ENCODE results near the gene ARHGAP44.
"Not testable (repeated sequence)": the region's sequence is repeated elsewhere in the genome, so short reads cannot be mapped to it uniquely, and the experiment has no call there.

The ARHGAP44 gene

DNA sequence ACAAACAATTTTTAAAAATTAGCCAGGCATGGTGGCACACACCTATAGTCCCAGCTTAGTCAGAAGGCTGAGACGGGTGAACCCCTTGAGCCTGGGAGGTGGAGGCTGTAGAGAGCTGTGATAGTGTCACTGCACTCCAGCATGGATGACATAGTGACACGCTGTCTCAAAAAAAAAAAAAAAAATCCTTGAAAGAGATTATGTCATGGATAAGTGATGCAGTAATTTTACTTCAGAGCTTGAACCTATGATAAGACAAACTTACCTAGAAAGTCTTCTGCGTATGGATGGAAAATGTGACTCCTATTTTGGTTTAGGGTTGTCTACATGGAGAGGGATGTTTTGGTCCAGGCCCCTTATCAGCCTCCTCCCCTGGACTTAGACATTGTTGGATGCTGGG lies 176.7 kb downstream of the ARHGAP44 start:
- no peaks in the 10 kb centered on the region for H3K36me3 ChIP-seq (ENCODE audit: control insufficient read depth, insufficient read depth, low read length)
- no peaks in the 10 kb centered on the region for H3K4me1 ChIP-seq (ENCODE audit: control insufficient read depth, insufficient read depth, low read length)
- no peak overlapping the region for H3K4me3 ChIP-seq (ENCODE audit: low read depth, low read length)
- H3K9me3 ChIP-seq (ENCODE audit: control insufficient read depth, insufficient read depth, low read length): no peaks in the 10 kb centered on the region
- no peaks in the 10 kb centered on the region for H3K27me3 ChIP-seq (ENCODE audit: control insufficient read depth, insufficient read depth, low read length)
- H3K9ac ChIP-seq (ENCODE audit: low read depth, low read length): no peak overlapping the region

- Histone ChIP-seq H3K27me3 (ENCODE audit: control insufficient read depth, insufficient read depth, low read length) (no peaks in the 10 kb centered on the region), H3K9me3 (ENCODE audit: control insufficient read depth, insufficient read depth, low read length) (no peaks in the 10 kb centered on the region), H3K4me1 (ENCODE audit: control insufficient read depth, insufficient read depth, low read length) (no peaks in the 10 kb centered on the region), H3K36me3 (ENCODE audit: control insufficient read depth, insufficient read depth, low read length) (no peaks in the 10 kb centered on the region), H3K4me3 (ENCODE audit: low read depth, low read length) (no peak overlapping the region), H3K9ac (ENCODE audit: low read depth, low read length) (no peak overlapping the region)
Observed at GRCh38 chr17:12966413-12966812, 177.1 kb downstream of the ARHGAP44 start.

GRCh38 chr17:12967962-12968361 lies 178.7 kb downstream of the ARHGAP44 start:
- H3K4me3 ChIP-seq (ENCODE audit: low read depth, low read length): no peak overlapping the region
- H3K9ac ChIP-seq (ENCODE audit: low read depth, low read length): no peak overlapping the region
- no peaks in the 10 kb centered on the region for H3K36me3 ChIP-seq (ENCODE audit: control insufficient read depth, insufficient read depth, low read length)
- no peaks in the 10 kb centered on the region for H3K27me3 ChIP-seq (ENCODE audit: control insufficient read depth, insufficient read depth, low read length)
- H3K4me1 ChIP-seq (ENCODE audit: control insufficient read depth, insufficient read depth, low read length): no peaks in the 10 kb centered on the region
- no peaks in the 10 kb centered on the region for H3K9me3 ChIP-seq (ENCODE audit: control insufficient read depth, insufficient read depth, low read length)

GRCh38 chr17:12973496-12974004 lies 184.3 kb downstream of the ARHGAP44 start:
- H3K9me3 ChIP-seq (ENCODE audit: control insufficient read depth, insufficient read depth, low read length): no peaks in the 10 kb centered on the region
- peak overlapping the region; percentile 61 for H3K4me3 ChIP-seq (ENCODE audit: low read depth, low read length)
- H3K4me1 ChIP-seq (ENCODE audit: control insufficient read depth, insufficient read depth, low read length): peaks cover 6% of the 10 kb centered on the region
- H3K27me3 ChIP-seq (ENCODE audit: control insufficient read depth, insufficient read depth, low read length): peaks cover 2% of the 10 kb centered on the region
- H3K36me3 ChIP-seq (ENCODE audit: control insufficient read depth, insufficient read depth, low read length): no peaks in the 10 kb centered on the region
- H3K9ac ChIP-seq (ENCODE audit: low read depth, low read length): no peak overlapping the region

DNA sequence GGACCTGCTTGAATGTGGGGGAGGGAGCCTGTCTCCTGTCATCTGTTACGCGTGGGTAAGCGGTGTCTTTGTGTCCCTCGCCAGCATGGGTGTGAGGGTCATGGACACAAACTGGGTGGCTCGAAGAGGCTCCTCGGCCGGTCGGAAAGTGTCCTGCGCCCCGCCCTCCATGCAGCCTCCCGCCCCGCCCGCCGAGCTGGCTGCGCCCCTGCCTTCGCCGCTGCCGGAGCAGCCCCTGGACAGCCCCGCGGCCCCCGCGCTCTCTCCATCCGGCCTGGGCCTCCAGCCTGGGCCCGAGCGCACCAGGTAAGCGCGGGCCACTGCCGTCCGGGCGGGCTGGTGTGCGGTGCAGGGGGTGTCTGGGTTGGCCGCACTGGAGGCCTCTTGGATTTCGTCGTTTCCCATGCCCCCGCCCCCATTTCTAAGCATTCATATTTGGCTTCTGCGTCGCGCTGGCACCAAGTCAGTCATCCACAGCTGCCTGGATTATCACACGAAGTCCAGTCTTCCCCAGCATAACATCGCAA lies 184.8 kb downstream of the ARHGAP44 start:
- Histone ChIP-seq H3K36me3 (ENCODE audit: control insufficient read depth, insufficient read depth, low read length) (no peaks in the 10 kb centered on the region), H3K9me3 (ENCODE audit: control insufficient read depth, insufficient read depth, low read length) (no peaks in the 10 kb centered on the region), H3K9ac (ENCODE audit: low read depth, low read length) (no peak overlapping the region), H3K4me3 (ENCODE audit: low read depth, low read length) (peak overlapping the region; percentile 61), H3K27me3 (ENCODE audit: control insufficient read depth, insufficient read depth, low read length) (peaks cover 2% of the 10 kb centered on the region), H3K4me1 (ENCODE audit: control insufficient read depth, insufficient read depth, low read length) (peaks cover 6% of the 10 kb centered on the region)

- peaks cover 2% of the 10 kb centered on the region for H3K27me3 ChIP-seq (ENCODE audit: control insufficient read depth, insufficient read depth, low read length)
- H3K36me3 ChIP-seq (ENCODE audit: control insufficient read depth, insufficient read depth, low read length): no peaks in the 10 kb centered on the region
- H3K4me3 ChIP-seq (ENCODE audit: low read depth, low read length): no peak overlapping the region
- no peak overlapping the region for H3K9ac ChIP-seq (ENCODE audit: low read depth, low read length)
- H3K9me3 ChIP-seq (ENCODE audit: control insufficient read depth, insufficient read depth, low read length): no peaks in the 10 kb centered on the region
- peaks cover 6% of the 10 kb centered on the region for H3K4me1 ChIP-seq (ENCODE audit: control insufficient read depth, insufficient read depth, low read length)
Observed at GRCh38 chr17:12977008-12977751, 187.9 kb downstream of the ARHGAP44 start.

GRCh38 chr17:12978787-12979186 lies 189.5 kb downstream of the ARHGAP44 start:
- H3K4me3 ChIP-seq (ENCODE audit: low read depth, low read length); H3K9ac ChIP-seq (ENCODE audit: low read depth, low read length); H3K27me3 ChIP-seq (ENCODE audit: control insufficient read depth, insufficient read depth, low read length); H3K9me3 ChIP-seq (ENCODE audit: control insufficient read depth, insufficient read depth, low read length); H3K4me1 ChIP-seq (ENCODE audit: control insufficient read depth, insufficient read depth, low read length); H3K36me3 ChIP-seq (ENCODE audit: control insufficient read depth, insufficient read depth, low read length): not testable (repeated sequence)

DNA sequence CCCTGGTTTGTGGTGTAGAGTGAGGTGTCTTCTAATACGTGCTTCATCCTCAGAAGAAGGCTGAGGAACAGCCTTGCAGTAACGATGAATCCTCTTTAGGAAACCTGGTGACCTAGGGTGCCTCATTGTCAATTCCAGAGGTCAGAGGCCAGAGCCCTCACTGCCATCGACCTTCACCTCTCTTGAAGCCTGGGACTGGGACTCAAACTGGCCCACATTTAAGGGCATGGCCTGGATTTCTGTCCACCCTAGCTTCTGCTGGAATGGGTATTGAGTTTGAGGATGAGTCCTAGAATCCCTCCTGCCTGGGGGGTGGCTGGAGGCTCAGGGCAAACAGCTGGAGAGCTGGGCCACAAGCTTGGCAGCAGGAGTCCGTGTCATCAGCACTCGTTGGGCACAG lies 189.9 kb downstream of the ARHGAP44 start:
- H3K4me1 ChIP-seq (ENCODE audit: control insufficient read depth, insufficient read depth, low read length): peaks cover 6% of the 10 kb centered on the region
- H3K36me3 ChIP-seq (ENCODE audit: control insufficient read depth, insufficient read depth, low read length): no peaks in the 10 kb centered on the region
- no peak overlapping the region for H3K9ac ChIP-seq (ENCODE audit: low read depth, low read length)
- H3K9me3 ChIP-seq (ENCODE audit: control insufficient read depth, insufficient read depth, low read length): no peaks in the 10 kb centered on the region
- H3K4me3 ChIP-seq (ENCODE audit: low read depth, low read length): no peak overlapping the region
- peaks cover 2% of the 10 kb centered on the region for H3K27me3 ChIP-seq (ENCODE audit: control insufficient read depth, insufficient read depth, low read length)

DNA sequence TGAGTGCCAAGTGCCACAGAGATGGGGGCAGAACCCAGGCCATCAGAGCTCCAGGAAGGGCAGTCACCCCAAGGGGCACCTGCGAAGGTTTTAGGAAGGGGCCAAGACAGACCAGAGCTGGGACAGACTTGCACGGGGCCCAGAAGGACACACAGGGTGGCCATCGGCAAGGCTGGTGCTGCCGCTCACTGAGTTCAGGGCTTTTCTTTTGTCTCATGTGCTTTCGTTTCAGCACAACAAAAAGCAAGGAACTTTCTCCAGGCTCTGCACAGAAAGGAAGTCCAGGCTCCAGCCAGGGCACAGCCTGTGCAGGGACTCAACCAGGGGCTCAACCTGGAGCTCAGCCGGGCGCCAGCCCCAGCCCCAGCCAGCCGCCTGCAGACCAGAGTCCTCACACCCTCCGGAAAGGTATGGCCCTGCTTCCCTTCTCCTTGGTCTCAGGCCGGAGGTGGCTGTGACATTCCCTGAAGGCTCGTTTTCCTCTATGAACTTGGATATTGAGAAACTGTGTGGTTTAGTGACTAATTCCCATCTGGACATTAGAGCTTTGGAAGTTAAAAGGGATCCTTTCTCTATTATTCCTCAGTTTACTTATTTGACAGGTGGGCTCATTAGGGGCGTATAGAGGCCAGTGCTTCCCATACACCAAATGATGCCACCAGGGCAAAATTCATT lies 190.7 kb downstream of the ARHGAP44 start:
- Histone ChIP-seq H3K9ac (ENCODE audit: low read depth, low read length) (no peak overlapping the region), H3K9me3 (ENCODE audit: control insufficient read depth, insufficient read depth, low read length) (no peaks in the 10 kb centered on the region), H3K4me3 (ENCODE audit: low read depth, low read length) (no peak overlapping the region), H3K27me3 (ENCODE audit: control insufficient read depth, insufficient read depth, low read length) (no peaks in the 10 kb centered on the region), H3K4me1 (ENCODE audit: control insufficient read depth, insufficient read depth, low read length) (peaks cover 4% of the 10 kb centered on the region), H3K36me3 (ENCODE audit: control insufficient read depth, insufficient read depth, low read length) (no peaks in the 10 kb centered on the region)

DNA sequence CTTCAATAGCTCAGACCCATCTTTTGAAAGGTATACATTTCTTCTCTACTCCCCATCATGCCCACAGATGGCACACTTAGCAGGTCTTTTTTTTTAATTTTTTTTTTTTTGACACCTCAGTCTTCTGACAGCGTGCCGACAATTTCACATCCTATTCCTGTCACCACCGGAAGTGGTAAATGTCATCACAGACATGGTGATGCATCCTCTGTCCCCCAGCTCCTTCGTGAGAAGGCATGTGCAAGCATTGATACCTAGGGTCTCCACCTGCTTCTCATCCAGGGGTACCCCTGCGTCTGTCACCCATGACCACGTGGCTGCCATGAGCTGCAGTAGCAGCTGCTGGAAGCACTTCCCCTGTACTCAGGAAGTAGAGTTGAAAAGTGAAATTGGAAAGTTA lies 192.9 kb downstream of the ARHGAP44 start:
- Histone ChIP-seq H3K9ac (ENCODE audit: low read depth, low read length) (no peak overlapping the region), H3K27me3 (ENCODE audit: control insufficient read depth, insufficient read depth, low read length) (no peaks in the 10 kb centered on the region), H3K4me1 (ENCODE audit: control insufficient read depth, insufficient read depth, low read length) (peaks cover 4% of the 10 kb centered on the region), H3K36me3 (ENCODE audit: control insufficient read depth, insufficient read depth, low read length) (no peaks in the 10 kb centered on the region), H3K9me3 (ENCODE audit: control insufficient read depth, insufficient read depth, low read length) (no peaks in the 10 kb centered on the region), H3K4me3 (ENCODE audit: low read depth, low read length) (no peak overlapping the region)

GRCh38 chr17:12983991-12984884 lies 194.9 kb downstream of the ARHGAP44 start:
- Histone ChIP-seq H3K36me3 (ENCODE audit: control insufficient read depth, insufficient read depth, low read length) (no peaks in the 10 kb centered on the region), H3K4me1 (ENCODE audit: control insufficient read depth, insufficient read depth, low read length) (peaks cover 4% of the 10 kb centered on the region), H3K9me3 (ENCODE audit: control insufficient read depth, insufficient read depth, low read length) (no peaks in the 10 kb centered on the region), H3K27me3 (ENCODE audit: control insufficient read depth, insufficient read depth, low read length) (no peaks in the 10 kb centered on the region), H3K9ac (ENCODE audit: low read depth, low read length) (no peak overlapping the region), H3K4me3 (ENCODE audit: low read depth, low read length) (no peak overlapping the region)

Data from iPS-15b (cell line).